Measurements from ENCODE around the gene SNX27.

- TF ChIP-seq TRIM28 (IDR thresholded peaks at IDR 0.05; ENCODE audit: borderline replicate concordance, low read length) = no peak
- no peak for TF ChIP-seq ZNF830 (tag by site-specific recombination; IDR thresholded peaks at IDR 0.05; ENCODE audit: low read depth)
- no peak for TF ChIP-seq ZSCAN5A (tag by site-specific recombination; IDR thresholded peaks at IDR 0.05)
- no peak for TF ChIP-seq CTCF (tag by site-specific recombination; IDR thresholded peaks at IDR 0.05)
- TF ChIP-seq ZNF645 (tag by site-specific recombination; IDR thresholded peaks at IDR 0.05) = no peak
- TF ChIP-seq ZNF280C (tag by site-specific recombination; IDR thresholded peaks at IDR 0.05) = no peak
- no peak for TF ChIP-seq GLI2 (tag by site-specific recombination; IDR thresholded peaks at IDR 0.05; ENCODE audit: borderline replicate concordance, low read depth)
- no peak for TF ChIP-seq ZBTB26 (tag by site-specific recombination; optimal IDR thresholded peaks at IDR 0.05)
- TF ChIP-seq REST (tag by site-specific recombination; IDR thresholded peaks at IDR 0.05) = no peak
- TF ChIP-seq SP2 (tag by site-specific recombination; IDR thresholded peaks at IDR 0.05) = no peak
- no peak for TF ChIP-seq ZNF362 (tag by site-specific recombination; IDR thresholded peaks at IDR 0.05)
- TF ChIP-seq ZNF169 (tag by site-specific recombination; IDR thresholded peaks at IDR 0.05) = no peak
- TF ChIP-seq YY1 (tag by site-specific recombination; IDR thresholded peaks at IDR 0.05) = no peak
Measured at GRCh38 chr1:151577173-151577572, 34.7 kb upstream of the SNX27 start.
